CD4-positive, alpha-beta T cell (primary cell): ENCODE results near the gene ZNF609. TPM values are rescaled to one million over a fixed set of nuclear protein-coding genes. Genes with fewer than 3 reads are reported as not detected.
"Not testable (repeated sequence)": the region's sequence is repeated elsewhere in the genome, so short reads cannot be mapped to it uniquely, and the experiment has no call there.

ENCODE experiments used
- ATAC-seq: fragments of 200-7000 bp; cut with Tn5 transposase; one replicate; pipeline ENCODE4 v1.10.0; 2022; ENCODE audit warnings: mild to moderate bottlenecking; ENCODE audit not compliant: poor library complexity
- CTCF ChIA-PET: fragments of 350-600 bp; sonication (Branson Sonifier 250); formaldehyde crosslinking; loops from one replicate; lab custom pipeline; 2021; ENCODE audit warnings: antibody characterized with exemption, inconsistent platforms; lab: Charles Lee
- POLR2A ChIA-PET: fragments of 350-600 bp; sonication (Branson Sonifier 250); formaldehyde crosslinking; loops from one replicate; lab custom pipeline; 2021; ENCODE audit warnings: antibody characterized with exemption, inconsistent platforms; lab: Charles Lee
- DNase-seq, 14 experiments: peaks; one replicate each; pipeline ENCODE4 v3.0.0-alpha.2; 2013 to 2020; ENCODE audit warnings: mixed read lengths in 2 of 14
- H3K27ac ChIP-seq, 2 donors: one replicate each; pipeline versions ENCODE4 v1.5.1 to v1.7.0; 2013; ENCODE audit warnings: low read length in 2 of 2, low read depth in 1 of 2, mild to moderate bottlenecking in 1 of 2
- H3K27me3 ChIP-seq, 2 experiments: 1 replicate in 1 of 2; 2 replicates in 1 of 2; pipeline versions ENCODE4 v1.6.1 to v1.7.0; 2013; ENCODE audit warnings: low read length in 2 of 2, control low read depth in 1 of 2, mild to moderate bottlenecking in 1 of 2, moderate library complexity in 1 of 2; ENCODE audit not compliant: insufficient read depth in 2 of 2, control insufficient read depth in 1 of 2
- H3K36me3 ChIP-seq: one replicate; pipeline ENCODE4 v1.6.1; 2013; ENCODE audit warnings: low read length, control low read depth; ENCODE audit not compliant: insufficient read depth
- H3K4me1 ChIP-seq: one replicate; pipeline ENCODE4 v1.6.1; 2013; ENCODE audit warnings: low read length, control low read depth; ENCODE audit not compliant: insufficient read depth
- H3K4me3 ChIP-seq: one replicate; pipeline ENCODE4 v1.5.1; 2013; ENCODE audit warnings: mild to moderate bottlenecking, low read length, moderate library complexity
- H3K9me3 ChIP-seq, 2 experiments: 1 replicate in 1 of 2; 2 replicates in 1 of 2; pipeline versions ENCODE4 v1.6.1 to v1.7.0; 2013; ENCODE audit warnings: low read length in 2 of 2, mild to moderate bottlenecking in 2 of 2, control low read depth in 1 of 2, moderate library complexity in 1 of 2; ENCODE audit not compliant: control insufficient read depth in 1 of 2, insufficient read depth in 1 of 2
- H3K27ac Mint-ChIP-seq: one replicate; pipeline ENCODE4 v1.8.0; 2020; ENCODE audit warnings: mixed read lengths
- H3K27me3 Mint-ChIP-seq: one replicate; pipeline ENCODE4 v1.8.0; 2021; ENCODE audit warnings: mixed read lengths
- H3K36me3 Mint-ChIP-seq: one replicate; pipeline ENCODE4 v1.8.0; 2021; ENCODE audit warnings: low read depth, mixed read lengths
- H3K4me1 Mint-ChIP-seq: one replicate; pipeline ENCODE4 v1.8.0; 2021; ENCODE audit warnings: low read depth, mixed read lengths
- H3K4me3 Mint-ChIP-seq: one replicate; pipeline ENCODE4 v1.8.0; 2020; ENCODE audit warnings: mild to moderate bottlenecking, mixed read lengths
- H3K9me3 Mint-ChIP-seq: one replicate; pipeline ENCODE4 v1.8.0; 2020; ENCODE audit warnings: mixed read lengths
- intact Hi-C, 2 experiments: fragments of 100-400 bp; cut with DNase I in 1 of 2; cut with micrococcal nuclease in 1 of 2; formaldehyde crosslinking; loops; one replicate each; pipeline versions ENCODE4 v1.15.1 to v1.9.0; 2023 to 2025; cut with DNase I, micrococcal nuclease
- total RNA-seq, 174 experiments: library from RNA in 2 of 174; stranded (reverse) in 2 of 174; gene quantifications; one replicate each; pipeline ENCODE4 v1.2.3 and lab custom pipeline; 2021 to 2026
- TF ChIP-seq, protein P1 (sequence below): fragments of 200-600 bp; IDR thresholded peaks from one replicate; pipeline ENCODE4 v1.8.0; 2022; ENCODE audit warnings: antibody characterized with exemption, mild to moderate bottlenecking

ZNF609 gene
- total RNA-seq, 2 experiments from 2014 or later = 62.4 to 65.3 TPM

GRCh38 chr15:64640146-64640871, 179.9 kb downstream of the ZNF609 start:
- ChIA-PET POLR2A (interaction anchor here (1.7 kb wide), 1 partner anchor 11 kb away, joined by 5 read pairs; no protein-coding TSS in a partner anchor), CTCF (interaction anchor here (0.6 to 1.6 kb wide), 4 partner anchors 8 to 231 kb away, joined by 3 to 4 read pairs (median 4); no protein-coding TSS in a partner anchor)
- Histone ChIP-seq H3K9me3 (peaks cover 0 to 5% of the 10 kb centered on the region in 2 experiments), H3K4me3 (no peak overlapping the region), H3K4me1 (peaks cover 44% of the 10 kb centered on the region), H3K36me3 (peaks cover 5% of the 10 kb centered on the region), H3K27ac (peak overlapping the region in 1 of 2 donors; percentile 25), H3K27me3 (no peaks in the 10 kb centered on the region)
- TF ChIP-seq, protein P1, sequence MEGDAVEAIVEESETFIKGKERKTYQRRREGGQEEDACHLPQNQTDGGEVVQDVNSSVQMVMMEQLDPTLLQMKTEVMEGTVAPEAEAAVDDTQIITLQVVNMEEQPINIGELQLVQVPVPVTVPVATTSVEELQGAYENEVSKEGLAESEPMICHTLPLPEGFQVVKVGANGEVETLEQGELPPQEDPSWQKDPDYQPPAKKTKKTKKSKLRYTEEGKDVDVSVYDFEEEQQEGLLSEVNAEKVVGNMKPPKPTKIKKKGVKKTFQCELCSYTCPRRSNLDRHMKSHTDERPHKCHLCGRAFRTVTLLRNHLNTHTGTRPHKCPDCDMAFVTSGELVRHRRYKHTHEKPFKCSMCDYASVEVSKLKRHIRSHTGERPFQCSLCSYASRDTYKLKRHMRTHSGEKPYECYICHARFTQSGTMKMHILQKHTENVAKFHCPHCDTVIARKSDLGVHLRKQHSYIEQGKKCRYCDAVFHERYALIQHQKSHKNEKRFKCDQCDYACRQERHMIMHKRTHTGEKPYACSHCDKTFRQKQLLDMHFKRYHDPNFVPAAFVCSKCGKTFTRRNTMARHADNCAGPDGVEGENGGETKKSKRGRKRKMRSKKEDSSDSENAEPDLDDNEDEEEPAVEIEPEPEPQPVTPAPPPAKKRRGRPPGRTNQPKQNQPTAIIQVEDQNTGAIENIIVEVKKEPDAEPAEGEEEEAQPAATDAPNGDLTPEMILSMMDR = no peak
- ATAC-seq (no peak), DNase-seq (peak in 1 of 14 experiments; percentile 34)
- Mint-ChIP-seq H3K36me3 (peaks cover 70% of the 10 kb centered on the region), H3K9me3 (peaks cover 3% of the 10 kb centered on the region), H3K27me3 (no peaks in the 10 kb centered on the region), H3K4me3 (peak overlapping the region; percentile 6), H3K27ac (peak overlapping the region; percentile 74), H3K4me1 (peaks cover 81% of the 10 kb centered on the region)
- intact Hi-C loops = no loop called here

DNA sequence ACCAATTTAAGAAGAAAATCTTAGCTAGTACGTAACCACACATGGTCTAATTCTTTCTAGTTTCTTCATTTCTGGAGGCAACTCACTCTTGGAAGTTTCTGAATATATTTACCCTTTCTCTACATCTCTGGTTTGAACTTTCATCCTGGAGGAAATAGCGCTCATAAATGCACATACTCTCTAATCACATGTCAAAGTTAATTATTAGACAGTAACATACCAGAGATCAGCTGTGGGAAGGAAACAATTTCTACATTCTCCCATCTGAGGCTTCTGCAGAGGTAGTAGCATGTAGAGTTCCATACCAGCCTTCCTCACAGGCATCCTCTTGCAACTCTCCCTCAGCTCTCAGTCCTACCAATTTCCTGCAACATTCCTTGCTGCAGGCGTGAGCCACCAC, 182.5 kb downstream of the ZNF609 start:
- ATAC-seq (no peak), DNase-seq (no peak)
- no peaks in the 10 kb centered on the region for H3K27me3 ChIP-seq
- peaks cover 66% of the 10 kb centered on the region for H3K4me1 Mint-ChIP-seq
- peak overlapping the region; percentile 54 for H3K27ac Mint-ChIP-seq
- H3K36me3 Mint-ChIP-seq = peaks cover 54% of the 10 kb centered on the region
- ChIA-PET CTCF (interaction anchor here (0.8 to 1.2 kb wide), 2 partner anchors 10 to 23 kb away, joined by 3 read pairs; no protein-coding TSS in a partner anchor), POLR2A (interaction anchor here (1.3 to 1.4 kb wide), 2 partner anchors 8 to 9 kb away, joined by 3 to 7 read pairs; no protein-coding TSS in a partner anchor)
- no peaks in the 10 kb centered on the region for H3K9me3 ChIP-seq
- peaks cover 32% of the 10 kb centered on the region for H3K4me1 ChIP-seq
- intact Hi-C loops = no loop called here
- TF ChIP-seq, protein P1 = no peak
- no peaks in the 10 kb centered on the region for H3K9me3 Mint-ChIP-seq
- H3K4me3 ChIP-seq = no peak overlapping the region
- H3K4me3 Mint-ChIP-seq = no peak overlapping the region
- H3K27ac ChIP-seq = no peak overlapping the region
- H3K27me3 Mint-ChIP-seq = no peaks in the 10 kb centered on the region
- H3K36me3 ChIP-seq = peaks cover 5% of the 10 kb centered on the region

DNA sequence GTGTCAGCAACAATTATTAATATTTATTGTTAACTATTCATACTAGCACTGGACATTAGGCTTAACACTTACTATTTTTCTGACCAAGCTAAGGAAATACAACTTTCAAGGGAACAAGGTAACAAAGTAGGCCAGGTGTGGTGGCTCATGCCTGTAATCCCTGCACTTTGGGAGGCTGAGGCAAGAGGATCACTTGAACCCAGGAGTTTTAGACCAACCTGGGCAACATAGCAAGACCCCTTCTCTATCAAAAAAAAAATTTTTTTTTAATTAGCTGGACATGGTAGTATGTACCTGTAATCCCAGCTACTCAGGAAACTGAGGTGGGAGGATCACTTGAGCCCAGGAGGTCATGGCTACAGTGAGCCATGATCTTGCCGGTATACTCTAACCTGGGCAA, 183.3 kb downstream of the ZNF609 start:
- peak overlapping the region; percentile 54 for H3K27ac Mint-ChIP-seq
- CTCF ChIA-PET = interaction anchor here (0.8 kb wide), 1 partner anchor 9 kb away, joined by 3 read pairs; no protein-coding TSS in a partner anchor
- no peak overlapping the region for H3K27ac ChIP-seq

GRCh38 chr15:64644811-64645210, 184.4 kb downstream of the ZNF609 start:
- H3K27ac ChIP-seq, H3K9me3 Mint-ChIP-seq, intact Hi-C loops, H3K36me3 ChIP-seq, H3K4me3 Mint-ChIP-seq, H3K9me3 ChIP-seq, H3K27me3 ChIP-seq, H3K27me3 Mint-ChIP-seq, ATAC-seq, H3K4me3 ChIP-seq, DNase-seq: not testable (repeated sequence)
- peaks cover 42% of the 10 kb centered on the region for H3K36me3 Mint-ChIP-seq
- peaks cover 23% of the 10 kb centered on the region for H3K4me1 ChIP-seq
- POLR2A ChIA-PET = interaction anchor here (0.6 to 1.6 kb wide), 7 partner anchors 10 to 229 kb away, joined by 3 to 8 read pairs (median 3); no protein-coding TSS in a partner anchor
- CTCF ChIA-PET = interaction anchor here (1.2 kb wide), 1 partner anchor 9 kb away, joined by 4 read pairs; no protein-coding TSS in a partner anchor
- peaks cover 65% of the 10 kb centered on the region for H3K4me1 Mint-ChIP-seq
- peak overlapping the region; percentile 33 for H3K27ac Mint-ChIP-seq

More for the DNA sequence above, 183.3 kb downstream of the ZNF609 start:
- H3K4me1 Mint-ChIP-seq = peaks cover 64% of the 10 kb centered on the region
- TF ChIP-seq, protein P1 = no peak
- no peak overlapping the region for H3K4me3 Mint-ChIP-seq
- Histone ChIP-seq H3K9me3 (no peaks in the 10 kb centered on the region), H3K4me3 (no peak overlapping the region), H3K36me3 (peaks cover 5% of the 10 kb centered on the region), H3K4me1 (peaks cover 29% of the 10 kb centered on the region), H3K27me3 (no peaks in the 10 kb centered on the region)
- no peak for DNase-seq
- no peaks in the 10 kb centered on the region for H3K9me3 Mint-ChIP-seq
- no peak for ATAC-seq
- intact Hi-C loops = no loop called here
- peaks cover 49% of the 10 kb centered on the region for H3K36me3 Mint-ChIP-seq
- POLR2A ChIA-PET = interaction anchor here (1.3 to 1.4 kb wide), 3 partner anchors 8 to 214 kb away, joined by 3 to 7 read pairs (median 5); no protein-coding TSS in a partner anchor
- H3K27me3 Mint-ChIP-seq = no peaks in the 10 kb centered on the region
